Measurements from ENCODE around the gene AMIGO3. TPM values are rescaled to one million over a fixed set of nuclear protein-coding genes. Genes with fewer than 3 reads are reported as not detected.

Gene AMIGO3
- total and polyA plus RNA-seq, 10 of the 15 experiments (the other 5 are each of a cell fraction or from before 2014, with no cell fraction given), result 0.07 to 1.3 (median 0.44) TPM; not detected in 3

- TF ChIP-seq, protein P1, sequence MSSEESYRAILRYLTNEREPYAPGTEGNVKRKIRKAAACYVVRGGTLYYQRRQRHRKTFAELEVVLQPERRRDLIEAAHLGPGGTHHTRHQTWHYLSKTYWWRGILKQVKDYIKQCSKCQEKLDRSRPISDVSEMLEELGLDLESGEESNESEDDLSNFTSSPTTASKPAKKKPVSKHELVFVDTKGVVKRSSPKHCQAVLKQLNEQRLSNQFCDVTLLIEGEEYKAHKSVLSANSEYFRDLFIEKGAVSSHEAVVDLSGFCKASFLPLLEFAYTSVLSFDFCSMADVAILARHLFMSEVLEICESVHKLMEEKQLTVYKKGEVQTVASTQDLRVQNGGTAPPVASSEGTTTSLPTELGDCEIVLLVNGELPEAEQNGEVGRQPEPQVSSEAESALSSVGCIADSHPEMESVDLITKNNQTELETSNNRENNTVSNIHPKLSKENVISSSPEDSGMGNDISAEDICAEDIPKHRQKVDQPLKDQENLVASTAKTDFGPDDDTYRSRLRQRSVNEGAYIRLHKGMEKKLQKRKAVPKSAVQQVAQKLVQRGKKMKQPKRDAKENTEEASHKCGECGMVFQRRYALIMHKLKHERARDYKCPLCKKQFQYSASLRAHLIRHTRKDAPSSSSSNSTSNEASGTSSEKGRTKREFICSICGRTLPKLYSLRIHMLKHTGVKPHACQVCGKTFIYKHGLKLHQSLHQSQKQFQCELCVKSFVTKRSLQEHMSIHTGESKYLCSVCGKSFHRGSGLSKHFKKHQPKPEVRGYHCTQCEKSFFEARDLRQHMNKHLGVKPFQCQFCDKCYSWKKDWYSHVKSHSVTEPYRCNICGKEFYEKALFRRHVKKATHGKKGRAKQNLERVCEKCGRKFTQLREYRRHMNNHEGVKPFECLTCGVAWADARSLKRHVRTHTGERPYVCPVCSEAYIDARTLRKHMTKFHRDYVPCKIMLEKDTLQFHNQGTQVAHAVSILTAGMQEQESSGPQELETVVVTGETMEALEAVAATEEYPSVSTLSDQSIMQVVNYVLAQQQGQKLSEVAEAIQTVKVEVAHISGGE (CRISPR knock-in tag; IDR thresholded peaks at IDR 0.05), result peak; percentile 87
- no peak for TF ChIP-seq CHD1 (IDR thresholded peaks at IDR 0.05; ENCODE audit: low read depth, low read length)
- no peak for TF ChIP-seq FOS (IDR thresholded peaks at IDR 0.05; ENCODE audit: borderline replicate concordance, extremely low read depth, insufficient read length)
- TF ChIP-seq HDAC2 (IDR thresholded peaks at IDR 0.05), result no peak
- TF ChIP-seq IKZF1 (conservative IDR thresholded peaks at IDR 0.05), result peak; percentile 92
- no peak for TF ChIP-seq SUPT20H (IDR thresholded peaks at IDR 0.05; ENCODE audit: borderline replicate concordance, control insufficient read depth, low read depth, low read length)
- TF ChIP-seq RCOR1 (conservative IDR thresholded peaks at IDR 0.05; ENCODE audit: low read depth, low read length), result no peak
- no peak for TF ChIP-seq CBX3 (IDR thresholded peaks at IDR 0.05; ENCODE audit: borderline replicate concordance, low read depth)
- no peak for TF ChIP-seq KAT2A (conservative IDR thresholded peaks at IDR 0.05; ENCODE audit: control insufficient read depth, low read depth, low read length)
- no peak for TF ChIP-seq SREBF1 (IDR thresholded peaks at IDR 0.05; ENCODE audit: low read length)
- peak; percentile 71; the same call in 1 of the 2 replicates for TF ChIP-seq SIN3A (IDR thresholded peaks at IDR 0.05; ENCODE audit: low read depth, low read length)
- TF ChIP-seq EP300 (IDR thresholded peaks at IDR 0.05; ENCODE audit: borderline replicate concordance in 1 of 2, control insufficient read depth in 1 of 2, low read depth in 2 of 2, low read length in 2 of 2), result no peak
- 0 out of 2 replicates have a peak, but pooled peaks have one; percentile 5 for TF ChIP-seq TCF12 (IDR thresholded peaks at IDR 0.05; ENCODE audit: low read depth, low read length)
- TF ChIP-seq PAX5 (IDR thresholded peaks at IDR 0.05; ENCODE audit: borderline replicate concordance, low read depth, low read length), result no peak; the same call in 1 of the 2 replicates
- TF ChIP-seq KDM1A (IDR thresholded peaks at IDR 0.05; ENCODE audit: borderline replicate concordance), result no peak
- TF ChIP-seq PRDM15 (CRISPR knock-in tag; IDR thresholded peaks at IDR 0.05), result no peak
- no peak for TF ChIP-seq TCF7 (IDR thresholded peaks at IDR 0.05; ENCODE audit: borderline replicate concordance)
- TF ChIP-seq SPI1 (IDR thresholded peaks at IDR 0.05; ENCODE audit: borderline replicate concordance, insufficient read depth, low read depth, low read length), result no peak
- TF ChIP-seq ESRRA (IDR thresholded peaks at IDR 0.05; ENCODE audit: low read length), result 0 out of 2 replicates have a peak, but pooled peaks have one; percentile 14
- no peak for TF ChIP-seq BCL11A (IDR thresholded peaks at IDR 0.05; ENCODE audit: low read depth, low read length)
Observed at GRCh38 chr3:49689046-49689907, 30.2 kb downstream of the AMIGO3 start, which contains the start of the genes MST1 and RNF123 (continued).

Measured in GM12878 (cell line).